Measurements from ENCODE around the gene NAV1. TPM values are rescaled to one million over a fixed set of nuclear protein-coding genes. Genes with fewer than 3 reads are reported as not detected.

The NAV1 gene
- total and polyA plus RNA-seq, 2 of the 8 experiments (the other 6 are each of a cell fraction or from before 2014, with no cell fraction given) = 9.9 to 42.7 TPM

GRCh38 chr1:201563941-201564340 lies 25.0 kb downstream of the NAV1 start:
- H3K56ac ChIP-seq (replicated peaks; ENCODE audit: insufficient read length, low read depth, low read length) = no peak overlapping the region
- 98% methylated on average over 3 of the region's 3 CpGs; no CpG with 5 or more reads in 1 of the 2 experiments for WGBS, 2 experiments (ENCODE audit: extremely low coverage in 1 of 2, insufficient coverage in 1 of 2, insufficient read length in 1 of 2, insufficient replicate concordance in 2 of 2, low coverage in 1 of 2, low lambda C conversion rate in 2 of 2, missing lambda C conversion rate in 1 of 2)
- CTCF ChIA-PET (ENCODE audit: partially characterized antibody) = interaction anchor here (0.7 to 22.6 kb wide), 6 partner anchors 30 to 555 kb away, joined by 3 to 499 read pairs (median 4); partner anchors contain the start of gene NAV1
- H4K91ac ChIP-seq (replicated peaks; ENCODE audit: insufficient read length, low read length) = no peak overlapping the region
- H3K79me2 ChIP-seq (ENCODE audit: control insufficient read depth in 1 of 2, insufficient read depth in 2 of 2, low read length in 2 of 2) = no peaks in the 10 kb centered on the region
- H3K9me3 ChIP-seq (ENCODE audit: insufficient read depth in 2 of 2, low read depth in 1 of 2, low read length in 1 of 2) = no peaks in the 10 kb centered on the region
- H3K4me3 ChIP-seq (ENCODE audit: extremely low read depth in 1 of 4, insufficient read depth in 2 of 4, low read depth in 3 of 4, low read length in 4 of 4) = no peak overlapping the region
- H2BK5ac ChIP-seq (ENCODE audit: low read depth, low read length) = no peak overlapping the region
- H2BK15ac ChIP-seq (ENCODE audit: low read length) = no peak overlapping the region
- no peak overlapping the region for H2AFZ ChIP-seq (ENCODE audit: low read length)
- DNase-seq (ENCODE audit: low read depth in 1 of 2, low spot score in 2 of 2) (no peak), FAIRE-seq (no peak)
- no peak overlapping the region for H3K14ac ChIP-seq (ENCODE audit: insufficient read length)
- H4K5ac ChIP-seq (ENCODE audit: insufficient read length, low read depth, low read length) = no peak overlapping the region
- H2BK12ac ChIP-seq (ENCODE audit: low read depth, low read length) = no peak overlapping the region
- H3K18ac ChIP-seq (ENCODE audit: extremely low read depth, low read length) = no peak overlapping the region
- H3K27ac ChIP-seq (ENCODE audit: low read depth, low read length) = no peak overlapping the region
- H3K23me2 ChIP-seq (ENCODE audit: low read depth, low read length) = no peaks in the 10 kb centered on the region
- TF ChIP-seq POLR2AphosphoS5 (IDR thresholded peaks at IDR 0.05; ENCODE audit: low read depth, low read length) (no peak), CHD2 (IDR thresholded peaks at IDR 0.05; ENCODE audit: low read length) (no peak), PHF8 (conservative IDR thresholded peaks at IDR 0.05; ENCODE audit: low read depth, low read length) (no peak), CREB1 (IDR thresholded peaks at IDR 0.05) (no peak), TCF12 (IDR thresholded peaks at IDR 0.05; ENCODE audit: low read depth, low read length) (no peak), CBX8 (IDR thresholded peaks at IDR 0.05; ENCODE audit: borderline replicate concordance, low read depth, low read length) (no peak), RBBP5 (IDR thresholded peaks at IDR 0.05; ENCODE audit: borderline replicate concordance, low read depth, low read length) (no peak), BRCA1 (IDR thresholded peaks at IDR 0.05; ENCODE audit: low read depth, low read length) (no peak), RAD21 (IDR thresholded peaks at IDR 0.05 in 1 of 2, conservative IDR thresholded peaks at IDR 0.05 in 1 of 2; ENCODE audit: low read depth in 2 of 2, low read length in 2 of 2) (no peak), SIN3A (conservative IDR thresholded peaks at IDR 0.05 in 1 of 2, IDR thresholded peaks at IDR 0.05 in 1 of 2; ENCODE audit: low read depth in 1 of 2, low read length in 2 of 2) (no peak), JUN (IDR thresholded peaks at IDR 0.05; ENCODE audit: low read depth, low read length) (no peak), SUZ12 (IDR thresholded peaks at IDR 0.05; ENCODE audit: low read length) (no peak), ZNF274 (IDR thresholded peaks at IDR 0.05; ENCODE audit: borderline replicate concordance, extremely low read depth, low read length) (no peak)
- H3K36me3 ChIP-seq (ENCODE audit: control insufficient read depth in 2 of 4, insufficient read depth in 4 of 4, low read length in 3 of 4) = no peaks in the 10 kb centered on the region
- no peaks in the 10 kb centered on the region for H4K20me1 ChIP-seq (replicated peaks in 1 of 2; ENCODE audit: control insufficient read depth in 1 of 2, insufficient read depth in 2 of 2, low read length in 2 of 2)
- H3K79me1 ChIP-seq (ENCODE audit: low read depth, low read length) = no peaks in the 10 kb centered on the region
- POLR2A ChIA-PET (ENCODE audit: partially characterized antibody) = no interaction called here
- H3K9ac ChIP-seq (replicated peaks in 1 of 4; ENCODE audit: extremely low read depth in 1 of 4, low read depth in 3 of 4, low read length in 3 of 4) = no peak overlapping the region
- no peak overlapping the region for H3K4ac ChIP-seq (replicated peaks; ENCODE audit: insufficient read length, low read depth, low read length)
- H3K23ac ChIP-seq (ENCODE audit: insufficient read length) = no peak overlapping the region
- no peak overlapping the region for H2AK5ac ChIP-seq (ENCODE audit: low read depth, low read length)
- no peak overlapping the region for H2BK120ac ChIP-seq (replicated peaks; ENCODE audit: low read depth, low read length)
- peaks cover 0 to 2% (median under 1%) of the 10 kb centered on the region in 4 experiments; a peak in 2 of 7 replicates for H3K4me1 ChIP-seq (replicated peaks in 1 of 4; ENCODE audit: control insufficient read depth in 3 of 4, insufficient read depth in 4 of 4, low read length in 3 of 4)
- 0 out of 7 replicates have a peak, but pooled peaks cover 0 to 2% (median 0%) of the 10 kb centered on the region in 4 experiments for H3K27me3 ChIP-seq (replicated peaks in 1 of 4; ENCODE audit: control insufficient read depth in 3 of 4, extremely low read depth in 1 of 4, insufficient read depth in 3 of 4, low read length in 3 of 4)
- H2BK20ac ChIP-seq (ENCODE audit: low read length) = no peak overlapping the region
- H4K8ac ChIP-seq (ENCODE audit: extremely low read depth, insufficient read depth, low read length) = no peak overlapping the region
- no peak overlapping the region for H3K4me2 ChIP-seq (ENCODE audit: insufficient read depth in 1 of 2, low read depth in 2 of 2, low read length in 2 of 2)

Measured in H1 (cell line).